ENCODE measurements around the gene USP6.
"Not testable (repeated sequence)": the region's sequence is repeated elsewhere in the genome, so short reads cannot be mapped to it uniquely, and the experiment has no call there.

The USP6 gene

DNA sequence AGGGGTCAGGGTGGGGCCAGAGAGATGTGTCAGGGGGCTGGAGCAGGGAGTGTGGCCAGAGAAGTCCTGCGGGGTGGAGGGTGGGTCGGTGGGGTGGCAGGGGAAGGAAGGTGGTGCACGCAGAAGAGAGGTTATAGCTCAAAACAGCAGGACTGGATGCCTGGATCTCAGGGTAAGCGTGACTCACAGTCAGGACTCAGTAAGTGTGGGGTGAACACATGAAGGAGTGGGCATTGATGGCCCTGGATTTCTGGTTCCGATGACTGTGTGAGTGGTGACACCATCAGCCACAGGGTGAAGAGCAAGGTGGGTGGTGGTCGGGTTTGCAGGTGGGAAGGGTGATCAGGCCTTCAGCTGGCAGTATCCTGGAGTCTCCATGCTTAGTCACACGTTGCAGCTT lies 6.2 kb downstream of the USP6 start:
- not testable (repeated sequence) for DNase-seq (ENCODE audit: low read depth)

- DNase-seq (ENCODE audit: low read depth): no peak
Observed at GRCh38 chr17:5122586-5123342, 6.9 kb downstream of the USP6 start.

- no peak for DNase-seq (ENCODE audit: low read depth)
Observed at GRCh38 chr17:5123343-5124124, 7.7 kb downstream of the USP6 start.

DNA sequence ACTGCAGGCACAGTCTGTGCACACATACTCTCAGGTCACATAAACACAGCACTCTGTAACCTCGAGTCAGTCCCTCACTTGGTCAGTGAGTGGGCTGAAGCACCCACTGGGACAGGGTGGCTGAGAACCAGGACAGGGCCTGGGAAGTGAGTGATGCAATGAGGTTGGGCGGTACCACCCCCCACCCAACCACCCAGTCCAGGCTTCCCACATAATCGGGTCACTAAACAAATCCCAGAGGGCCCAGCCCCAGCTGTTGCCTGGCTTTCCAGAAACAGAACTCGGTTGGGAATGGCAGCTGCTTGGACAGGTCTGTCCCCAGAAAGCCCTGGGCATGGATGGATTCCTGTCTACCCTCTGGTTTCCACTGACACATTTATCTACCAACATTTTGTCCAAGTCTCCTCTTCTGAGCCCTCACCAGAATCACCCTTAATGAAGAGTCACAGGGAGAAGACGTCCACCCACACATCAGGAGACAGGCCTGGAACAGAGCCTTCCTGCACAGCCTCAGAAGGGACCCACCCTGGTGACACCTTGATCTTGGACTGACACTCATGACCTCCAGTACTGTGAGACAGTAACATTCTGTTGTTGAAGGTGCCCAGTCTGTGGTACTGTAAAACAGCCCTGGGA lies 8.4 kb downstream of the USP6 start:
- DNase-seq (ENCODE audit: low read depth): not testable (repeated sequence)

GRCh38 chr17:5124896-5125295 lies 9.1 kb downstream of the USP6 start:
- DNase-seq (ENCODE audit: low read depth): not testable (repeated sequence)

DNA sequence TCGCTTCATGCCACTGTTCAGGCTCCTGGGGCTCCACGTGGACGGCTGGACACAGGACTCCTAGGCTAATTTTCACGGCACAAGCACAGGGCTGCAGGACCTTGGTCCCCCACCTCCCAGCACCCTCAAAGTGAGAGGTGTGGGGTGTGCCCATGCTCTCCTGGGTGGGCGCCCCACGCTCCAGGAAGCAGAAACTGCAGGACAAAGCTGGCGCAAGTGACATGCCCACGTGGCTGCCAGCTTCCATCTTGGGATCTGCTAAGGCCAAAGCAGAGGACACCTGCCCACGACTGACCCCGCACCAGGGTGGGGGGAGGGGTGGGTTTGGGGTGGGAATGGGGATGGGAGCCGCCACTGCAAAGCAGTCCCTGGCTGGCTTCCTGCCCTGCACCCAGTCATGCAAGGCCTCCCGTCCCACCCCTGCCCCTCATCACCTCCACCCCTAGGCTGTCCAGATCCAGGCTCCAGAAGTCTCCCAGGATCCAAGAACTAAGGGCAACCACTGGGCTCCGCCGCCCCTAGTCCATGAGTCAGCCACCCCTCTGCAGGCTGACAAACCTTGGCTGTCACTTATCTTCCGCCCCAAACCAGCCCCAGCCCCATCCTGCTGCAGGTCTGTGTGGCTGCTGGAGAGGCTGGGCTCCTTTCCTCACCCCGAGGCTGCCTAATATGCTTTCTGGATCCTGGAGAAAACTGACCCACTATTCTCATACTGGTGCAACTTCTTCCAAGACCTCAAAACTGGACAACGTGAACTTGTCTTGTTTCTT lies 11.1 kb downstream of the USP6 start:
- DNase-seq (ENCODE audit: low read depth): no peak

- DNase-seq (ENCODE audit: low read depth): no peak
Observed at GRCh38 chr17:5127910-5128309, 12.1 kb downstream of the USP6 start.

- not testable (repeated sequence) for DNase-seq (ENCODE audit: low read depth)
Observed at GRCh38 chr17:5128387-5128786, 12.6 kb downstream of the USP6 start.

DNA sequence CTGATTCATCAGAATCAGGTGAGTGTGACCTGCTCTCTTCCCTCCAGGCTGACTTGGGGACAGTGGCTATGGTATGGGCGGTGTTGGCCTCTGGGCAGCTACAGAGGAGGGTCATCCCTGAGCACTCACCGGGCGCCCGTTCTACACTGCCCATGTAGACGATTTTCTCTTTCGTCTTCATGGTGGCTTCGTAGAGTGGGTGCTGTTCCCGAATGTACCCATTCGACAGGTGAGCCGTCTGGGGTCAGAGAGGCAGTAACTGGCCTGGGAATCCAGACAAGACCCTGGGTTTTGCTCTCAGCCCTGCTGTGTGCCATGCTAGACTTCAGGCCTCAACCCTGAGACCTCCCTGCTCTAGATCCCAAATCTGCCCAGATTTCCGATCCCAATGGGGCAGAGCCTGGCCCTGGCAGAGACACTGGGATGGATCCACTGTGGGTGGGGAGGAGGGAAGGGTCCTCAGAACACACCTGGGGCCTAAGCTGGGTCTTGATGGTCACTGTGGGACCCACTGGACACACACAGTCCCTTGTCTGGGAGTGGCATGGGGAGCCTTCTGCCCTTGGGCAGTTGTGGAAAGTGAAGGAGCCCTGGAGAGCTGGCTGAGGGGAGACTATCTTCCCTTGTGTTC lies 13.2 kb downstream of the USP6 start:
- no peak for DNase-seq (ENCODE audit: low read depth)

DNA sequence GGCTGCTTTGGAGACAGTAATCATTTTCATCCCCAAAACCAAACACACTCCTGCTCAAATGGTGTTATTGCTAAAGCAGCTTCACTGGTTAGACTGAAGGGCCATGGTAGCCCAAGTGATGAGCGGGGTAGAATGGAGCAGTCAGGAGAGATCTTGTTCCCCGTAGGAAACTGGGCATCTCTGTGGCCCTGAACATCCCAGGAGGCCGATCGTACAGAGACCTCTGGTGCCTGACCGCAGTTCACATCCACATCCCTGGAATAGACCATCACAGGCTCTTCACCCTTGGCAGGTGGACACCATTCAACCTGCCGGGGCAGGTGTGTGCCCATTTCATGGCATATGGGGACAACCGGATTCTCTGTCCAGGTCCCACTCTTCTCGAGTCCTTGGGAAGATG lies 13.9 kb downstream of the USP6 start:
- not testable (repeated sequence) for DNase-seq (ENCODE audit: low read depth)

GRCh38 chr17:5130261-5130660 lies 14.4 kb downstream of the USP6 start:
- not testable (repeated sequence) for DNase-seq (ENCODE audit: low read depth)

- not testable (repeated sequence) for DNase-seq (ENCODE audit: low read depth)
Observed at GRCh38 chr17:5130687-5131086, 14.9 kb downstream of the USP6 start.

DNA sequence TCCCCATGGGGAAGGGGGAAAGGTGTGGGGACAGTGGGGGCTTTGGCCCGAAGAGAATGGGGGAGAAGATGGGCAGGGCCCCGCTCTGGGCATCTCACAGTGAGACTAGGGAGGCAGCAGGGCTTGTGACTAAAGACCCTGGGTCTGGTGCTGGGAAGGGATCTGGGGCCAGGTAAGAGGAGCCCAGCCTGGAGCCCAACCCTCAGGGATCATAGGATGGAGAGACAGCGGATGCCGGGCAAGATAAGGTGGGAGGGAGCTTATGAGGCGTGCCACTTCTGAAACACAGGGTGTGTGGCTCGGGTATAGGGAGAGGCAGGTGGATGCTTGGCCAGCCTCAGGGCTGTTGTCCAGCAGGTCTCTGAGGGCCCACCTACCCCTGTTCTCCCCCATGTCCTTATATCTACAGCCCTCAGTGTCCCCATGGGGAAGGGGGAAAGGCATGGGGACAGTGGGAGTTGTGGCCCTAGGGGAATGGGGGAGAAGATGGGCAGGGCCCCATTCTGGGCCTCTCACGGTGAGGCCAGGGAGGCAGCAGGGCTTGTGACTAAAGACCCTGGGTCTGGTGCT lies 15.4 kb downstream of the USP6 start:
- no peak for DNase-seq (ENCODE audit: low read depth)

DNA sequence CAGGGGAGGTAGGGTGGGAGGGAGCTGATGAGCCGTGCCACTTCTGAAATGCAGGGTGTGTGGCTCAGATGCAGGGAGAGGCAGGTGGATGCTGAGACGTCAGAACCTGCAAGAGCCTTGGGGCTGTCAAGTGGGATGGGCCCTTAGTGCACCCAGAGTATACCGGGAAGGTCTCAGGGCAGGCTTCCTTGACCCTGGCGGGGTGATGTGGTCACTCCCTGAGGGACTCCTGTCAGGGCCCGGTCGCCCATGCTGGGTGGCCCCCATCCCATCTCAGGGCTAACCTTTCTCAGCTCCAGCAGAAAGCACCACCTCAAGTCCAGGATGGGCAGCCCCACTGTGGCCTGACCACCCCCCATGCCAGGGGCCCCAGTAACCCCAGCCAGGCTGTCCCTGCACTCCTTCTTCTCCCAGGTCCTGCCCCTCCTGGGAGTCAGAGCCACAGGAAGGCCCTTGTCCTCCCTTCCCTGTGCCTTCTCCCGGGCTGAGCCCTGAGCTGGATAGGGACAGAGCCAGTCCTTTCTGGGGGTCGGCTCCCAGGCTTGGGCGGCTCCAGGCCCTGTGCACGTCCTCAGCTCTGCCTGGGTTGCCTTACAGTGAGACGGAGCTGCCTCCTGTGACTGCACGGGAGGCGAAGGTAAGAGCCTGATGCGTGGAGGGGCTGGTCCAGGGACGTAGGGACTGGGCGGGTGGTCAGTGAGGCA lies 16.1 kb downstream of the USP6 start:
- DNase-seq (ENCODE audit: low read depth): not testable (repeated sequence)

GRCh38 chr17:5132503-5133225 lies 16.8 kb downstream of the USP6 start:
- not testable (repeated sequence) for DNase-seq (ENCODE audit: low read depth)

DNA sequence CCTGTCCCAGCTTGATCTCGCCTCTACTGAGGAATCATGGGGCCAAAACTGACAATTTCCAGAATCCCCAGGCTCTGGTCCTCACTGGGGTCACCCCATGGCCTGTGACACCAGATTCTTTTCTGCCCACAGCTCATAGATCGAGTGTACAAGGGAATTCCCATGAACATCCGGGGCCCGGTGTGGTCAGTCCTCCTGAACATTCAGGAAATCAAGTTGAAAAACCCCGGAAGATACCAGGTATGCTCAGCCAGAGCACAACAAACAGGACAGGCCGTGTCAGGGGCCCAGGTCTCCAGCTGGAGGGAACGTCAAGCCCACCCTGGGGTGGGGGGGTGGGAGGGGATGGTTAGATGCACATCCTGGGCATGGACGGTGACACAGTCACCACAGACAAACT lies 17.5 kb downstream of the USP6 start:
- DNase-seq (ENCODE audit: low read depth): no peak

GRCh38 chr17:5133961-5134360 lies 18.1 kb downstream of the USP6 start:
- not testable (repeated sequence) for DNase-seq (ENCODE audit: low read depth)

DNA sequence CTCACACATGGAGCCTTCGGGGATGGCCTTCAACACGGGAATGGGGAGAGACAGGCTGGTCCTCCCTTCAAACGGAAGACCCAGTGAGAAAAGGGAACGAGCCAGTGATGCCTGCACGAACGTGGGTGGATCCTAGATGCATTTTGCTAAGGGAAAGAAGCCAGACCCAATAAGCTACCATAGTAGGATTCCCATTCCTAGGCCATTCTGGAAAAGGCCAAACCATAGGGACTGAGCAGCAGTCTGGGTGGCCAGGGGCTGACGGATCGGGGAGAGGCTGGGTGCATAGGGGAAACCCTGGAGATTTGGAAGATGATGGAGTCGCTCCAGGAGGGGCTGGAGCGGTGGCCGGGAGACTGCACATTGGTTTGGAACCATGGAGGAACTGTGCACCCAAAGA lies 18.7 kb downstream of the USP6 start:
- DNase-seq (ENCODE audit: low read depth): not testable (repeated sequence)

- not testable (repeated sequence) for DNase-seq (ENCODE audit: low read depth)
Observed at GRCh38 chr17:5135131-5135712, 19.4 kb downstream of the USP6 start.

Measured in stimulated activated CD8-positive, alpha-beta memory T cell treated with anti-CD3 and anti-CD28 coated beads, Interleukin-12 subunit alpha, Interleukin-12 subunit beta, amount 100 ng/mL, for 4 hours (primary cell).